ENCODE data around the gene DLG2.
"Not testable (repeated sequence)": the region's sequence is repeated elsewhere in the genome, so short reads cannot be mapped to it uniquely, and the experiment has no call there.

DNA sequence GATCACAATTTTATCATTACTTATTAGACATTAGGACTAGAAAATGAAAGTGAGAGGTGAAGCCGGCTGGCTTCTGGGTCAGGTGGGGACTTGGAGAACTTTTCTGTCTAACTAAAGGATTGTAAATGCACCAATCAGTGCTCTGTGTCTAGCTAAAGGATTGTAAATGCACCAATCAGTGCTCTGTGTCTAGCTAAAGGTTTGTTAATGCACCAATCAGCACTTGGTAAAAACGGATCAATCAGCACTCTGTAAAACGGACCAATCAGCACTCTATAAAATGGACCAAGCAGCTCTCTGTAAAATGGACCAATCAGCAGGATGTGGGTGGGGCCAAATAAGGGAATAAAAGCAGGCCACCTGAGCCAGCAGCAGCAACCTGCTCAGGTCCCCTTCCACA lies 20.9 kb downstream of the DLG2 start:
- TF ChIP-seq, protein P1, sequence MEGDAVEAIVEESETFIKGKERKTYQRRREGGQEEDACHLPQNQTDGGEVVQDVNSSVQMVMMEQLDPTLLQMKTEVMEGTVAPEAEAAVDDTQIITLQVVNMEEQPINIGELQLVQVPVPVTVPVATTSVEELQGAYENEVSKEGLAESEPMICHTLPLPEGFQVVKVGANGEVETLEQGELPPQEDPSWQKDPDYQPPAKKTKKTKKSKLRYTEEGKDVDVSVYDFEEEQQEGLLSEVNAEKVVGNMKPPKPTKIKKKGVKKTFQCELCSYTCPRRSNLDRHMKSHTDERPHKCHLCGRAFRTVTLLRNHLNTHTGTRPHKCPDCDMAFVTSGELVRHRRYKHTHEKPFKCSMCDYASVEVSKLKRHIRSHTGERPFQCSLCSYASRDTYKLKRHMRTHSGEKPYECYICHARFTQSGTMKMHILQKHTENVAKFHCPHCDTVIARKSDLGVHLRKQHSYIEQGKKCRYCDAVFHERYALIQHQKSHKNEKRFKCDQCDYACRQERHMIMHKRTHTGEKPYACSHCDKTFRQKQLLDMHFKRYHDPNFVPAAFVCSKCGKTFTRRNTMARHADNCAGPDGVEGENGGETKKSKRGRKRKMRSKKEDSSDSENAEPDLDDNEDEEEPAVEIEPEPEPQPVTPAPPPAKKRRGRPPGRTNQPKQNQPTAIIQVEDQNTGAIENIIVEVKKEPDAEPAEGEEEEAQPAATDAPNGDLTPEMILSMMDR (IDR thresholded peaks at IDR 0.05): not testable (repeated sequence)
- not testable (repeated sequence) for TF ChIP-seq POLR2AphosphoS5 (IDR thresholded peaks at IDR 0.05)

Measured in sigmoid colon (tissue), 4 donors.